ENCODE results near the gene CCNT1. TPM values are rescaled to one million over a fixed set of nuclear protein-coding genes. Genes with fewer than 3 reads are reported as not detected.
A peak's percentile ranks its signal among the peaks of the same experiment; 100 is the strongest.

CCNT1 gene
- total RNA-seq, 2 experiments from 2014 or later, result 68.7 to 73.8 TPM

- H3K4me1 Mint-ChIP-seq (ENCODE audit: low read depth), result peaks cover 13% of the 10 kb centered on the region
- TF ChIP-seq CTCF (IDR thresholded peaks at IDR 0.05), result no peak
- POLR2A ChIA-PET, result interaction anchor here (0.8 to 1.2 kb wide), 2 partner anchors 12 to 22 kb away, joined by 3 to 4 read pairs; partner anchors contain the start of gene KANSL2
Observed at GRCh38 chr12:48693572-48693971, 22.9 kb downstream of the CCNT1 start.

DNA sequence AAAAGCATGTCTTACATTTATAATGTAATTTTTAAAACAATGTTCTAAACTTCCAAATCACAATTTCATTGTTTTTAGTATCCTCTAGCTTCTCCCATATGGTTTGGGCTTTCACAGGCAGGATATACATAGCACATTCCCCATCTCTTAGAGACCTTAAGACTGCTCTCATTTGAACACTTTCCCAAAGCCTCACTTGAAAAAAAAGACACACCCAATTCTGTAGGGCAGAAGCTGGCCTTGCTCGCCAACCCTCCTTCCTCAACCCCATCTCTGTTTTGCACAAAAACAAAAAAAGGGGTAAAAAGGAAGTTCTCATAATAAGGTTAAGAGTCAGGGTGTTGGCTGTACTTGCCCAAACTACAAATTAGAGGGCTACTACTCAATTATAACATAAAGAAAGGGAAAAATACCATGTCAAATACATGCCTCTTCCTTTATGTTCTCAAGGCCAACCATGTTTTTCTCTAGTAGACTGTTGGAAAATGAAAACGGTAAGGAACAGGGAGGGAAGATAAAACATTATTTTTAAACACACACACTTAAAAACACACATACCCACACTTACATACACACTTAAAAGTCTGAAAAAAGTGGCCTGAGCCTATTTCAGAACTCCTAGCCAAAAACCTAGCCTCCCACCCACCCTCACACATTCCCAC, 24.6 kb downstream of the CCNT1 start:
- H3K27me3 Mint-ChIP-seq, result no peaks in the 10 kb centered on the region
- H3K4me1 Mint-ChIP-seq (ENCODE audit: low read depth), result peaks cover 23% of the 10 kb centered on the region
- no peaks in the 10 kb centered on the region for H3K9me3 Mint-ChIP-seq
- ChIA-PET POLR2A (interaction anchor here (0.7 to 2.4 kb wide), 4 partner anchors 9 to 16 kb away, joined by 3 to 11 read pairs (median 4); partner anchors contain the start of gene KANSL2), CTCF (no interaction called here)
- no peak for DNase-seq
- TF ChIP-seq CTCF (IDR thresholded peaks at IDR 0.05), result no peak
- no peak overlapping the region for H3K27ac Mint-ChIP-seq
- H3K36me3 Mint-ChIP-seq (ENCODE audit: low read depth), result peaks cover 62% of the 10 kb centered on the region
- H3K4me3 Mint-ChIP-seq, result no peak overlapping the region
- ATAC-seq, result no peak
- intact Hi-C loops (cut with micrococcal nuclease), result no loop called here

More at GRCh38 chr12:48693572-48693971, 22.9 kb downstream of the CCNT1 start:
- ATAC-seq (no peak), DNase-seq (no peak)
- Mint-ChIP-seq H3K4me3 (no peak overlapping the region), H3K9me3 (no peaks in the 10 kb centered on the region), H3K27me3 (no peaks in the 10 kb centered on the region), H3K36me3 (ENCODE audit: low read depth) (peaks cover 62% of the 10 kb centered on the region), H3K27ac (no peak overlapping the region)
- CTCF ChIA-PET, result no interaction called here
- intact Hi-C loops (cut with micrococcal nuclease), result no loop called here

DNA sequence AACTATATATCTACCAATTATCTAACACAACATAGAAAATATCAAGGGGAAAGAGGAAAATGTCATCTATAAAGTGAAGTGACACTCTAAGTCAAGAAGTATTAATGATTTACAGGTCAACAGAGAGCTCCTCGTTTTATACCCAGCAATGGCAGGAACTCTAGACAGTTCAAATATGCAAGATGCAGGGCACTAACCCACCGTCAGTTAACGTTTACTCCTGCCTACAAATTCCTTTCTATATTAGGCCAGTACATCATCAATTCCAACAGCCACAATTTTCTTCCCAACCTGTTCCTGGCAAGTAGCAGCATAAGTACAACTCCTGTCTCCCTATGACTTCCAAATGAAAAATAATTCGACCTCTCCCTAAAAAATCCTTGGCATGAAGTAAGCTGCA, 25.5 kb downstream of the CCNT1 start:
- intact Hi-C loops (cut with micrococcal nuclease), result no loop called here
- Mint-ChIP-seq H3K27me3 (no peaks in the 10 kb centered on the region), H3K4me3 (no peak overlapping the region), H3K36me3 (ENCODE audit: low read depth) (peaks cover 55% of the 10 kb centered on the region), H3K27ac (peak overlapping the region; percentile 35), H3K9me3 (no peaks in the 10 kb centered on the region), H3K4me1 (ENCODE audit: low read depth) (peaks cover 28% of the 10 kb centered on the region)
- ChIA-PET POLR2A (interaction anchor here (0.8 to 2.4 kb wide), 5 partner anchors 9 to 234 kb away, joined by 3 to 11 read pairs (median 4); partner anchors contain the start of genes FKBP11 and KANSL2), CTCF (interaction anchor here (1.2 kb wide), 1 partner anchor 24 kb away, joined by 3 read pairs; no protein-coding TSS in a partner anchor)
- TF ChIP-seq CTCF (IDR thresholded peaks at IDR 0.05), result no peak
- ATAC-seq (no peak), DNase-seq (no peak)

GRCh38 chr12:48690436-48690835, 26.1 kb downstream of the CCNT1 start:
- no peak for TF ChIP-seq CTCF (IDR thresholded peaks at IDR 0.05)
- DNase-seq (no peak), ATAC-seq (no peak)
- H3K27me3 Mint-ChIP-seq, result no peaks in the 10 kb centered on the region
- H3K36me3 Mint-ChIP-seq (ENCODE audit: low read depth), result peaks cover 49% of the 10 kb centered on the region
- H3K4me1 Mint-ChIP-seq (ENCODE audit: low read depth), result peaks cover 29% of the 10 kb centered on the region
- H3K9me3 Mint-ChIP-seq, result no peaks in the 10 kb centered on the region
- POLR2A ChIA-PET, result interaction anchor here (0.8 to 2.4 kb wide), 5 partner anchors 8 to 235 kb away, joined by 3 to 11 read pairs (median 4); partner anchors contain the start of genes FKBP11 and KANSL2
- no peak overlapping the region for H3K4me3 Mint-ChIP-seq
- H3K27ac Mint-ChIP-seq, result peak overlapping the region; percentile 14
- intact Hi-C loops (cut with micrococcal nuclease), result no loop called here
- CTCF ChIA-PET, result interaction anchor here (1.0 to 1.2 kb wide), 2 partner anchors 25 to 105 kb away, joined by 3 to 4 read pairs; no protein-coding TSS in a partner anchor

DNA sequence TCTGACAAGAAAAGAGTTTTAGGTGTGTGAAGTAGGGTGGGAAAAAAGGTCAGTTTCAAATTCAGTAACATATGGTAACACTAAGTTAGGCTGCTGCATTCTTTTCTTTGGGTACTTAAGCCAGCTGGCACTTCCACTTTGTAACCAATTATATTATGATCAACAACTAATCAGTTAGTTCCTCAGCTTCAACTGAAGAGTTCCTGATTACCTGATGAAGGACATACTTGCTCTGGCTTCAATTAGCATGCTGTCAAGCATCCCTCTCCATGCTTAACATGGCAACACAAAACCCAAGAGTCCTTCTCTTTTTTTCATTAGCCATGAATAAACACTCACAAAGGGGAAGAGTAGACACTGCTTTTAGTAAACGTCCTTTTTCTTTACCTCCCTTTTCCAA, 27.7 kb downstream of the CCNT1 start:
- Mint-ChIP-seq H3K4me3 (no peak overlapping the region), H3K27me3 (no peaks in the 10 kb centered on the region), H3K4me1 (ENCODE audit: low read depth) (peaks cover 29% of the 10 kb centered on the region), H3K36me3 (ENCODE audit: low read depth) (peaks cover 36% of the 10 kb centered on the region), H3K9me3 (no peaks in the 10 kb centered on the region), H3K27ac (peak overlapping the region; percentile 43)
- CTCF ChIA-PET, result no interaction called here
- intact Hi-C loops (cut with micrococcal nuclease), result no loop called here
- ATAC-seq, result no peak
- TF ChIP-seq CTCF (IDR thresholded peaks at IDR 0.05), result no peak
- POLR2A ChIA-PET, result interaction anchor here (0.7 kb wide), 1 partner anchor 237 kb away, joined by 3 read pairs; no protein-coding TSS in a partner anchor
- DNase-seq, result no peak

Data from activated CD8-positive, alpha-beta T cell treated with anti-CD3 and anti-CD28 coated beads for 36 hours (primary cell).